H9 (cell line): ENCODE data around the gene APBB2. TPM values are rescaled to one million over a fixed set of nuclear protein-coding genes. Genes with fewer than 3 reads are reported as not detected.

Source experiments
- DNase-seq: peaks from one replicate; pipeline ENCODE4 v3.0.0-alpha.2; 2017
- H2AFZ ChIP-seq: one replicate; pipeline ENCODE4 v1.6.1; 2013; ENCODE audit warnings: mild to moderate bottlenecking, low read length, control low read depth, moderate library complexity
- H2AK5ac ChIP-seq: 2 replicates; pipeline ENCODE4 v1.6.1; 2013; ENCODE audit warnings: low read length, control low read depth, mixed read lengths; ENCODE audit not compliant: insufficient read length
- H2BK120ac ChIP-seq: one replicate; pipeline ENCODE4 v1.6.1; 2013; ENCODE audit warnings: low read depth, mild to moderate bottlenecking, low read length, control low read depth, inconsistent platforms; ENCODE audit not compliant: poor library complexity, severe bottlenecking
- H2BK12ac ChIP-seq: 2 replicates; pipeline ENCODE4 v1.6.1; 2013; ENCODE audit warnings: low read length, control low read depth, mixed read lengths, low read depth; ENCODE audit not compliant: insufficient read length
- H2BK15ac ChIP-seq: 2 replicates; pipeline ENCODE4 v1.6.1; 2013; ENCODE audit warnings: low read depth, low read length, control low read depth
- H2BK20ac ChIP-seq: one replicate; pipeline ENCODE4 v1.6.1; 2013; ENCODE audit warnings: low read depth, mild to moderate bottlenecking, low read length, control low read depth, inconsistent platforms; ENCODE audit not compliant: poor library complexity, severe bottlenecking
- H2BK5ac ChIP-seq: 2 replicates; pipeline ENCODE4 v1.6.1; 2013; ENCODE audit warnings: low read length, control low read depth, mixed read lengths; ENCODE audit not compliant: insufficient read length
- H3K14ac ChIP-seq: 2 replicates; pipeline ENCODE4 v1.6.1; 2013; ENCODE audit warnings: low read length, control low read depth; ENCODE audit not compliant: insufficient read depth
- H3K18ac ChIP-seq: 2 replicates; pipeline ENCODE4 v1.6.1; 2013; ENCODE audit warnings: low read depth, mild to moderate bottlenecking, mixed read lengths, low read length, control low read depth; ENCODE audit not compliant: insufficient read length
- H3K23ac ChIP-seq: 2 replicates; pipeline ENCODE4 v1.6.1; 2013; ENCODE audit warnings: low read length, control low read depth, mixed read lengths, low read depth; ENCODE audit not compliant: insufficient read length
- H3K23me2 ChIP-seq: 2 replicates; pipeline ENCODE4 v1.6.1; 2013; ENCODE audit warnings: low read depth, mild to moderate bottlenecking, mixed read lengths, low read length, control low read depth; ENCODE audit not compliant: insufficient read length, poor library complexity, severe bottlenecking
- H3K27ac ChIP-seq: 2 replicates; pipeline ENCODE4 v1.5.1; 2013; ENCODE audit warnings: low read length, control low read depth, mixed read lengths, low read depth; ENCODE audit not compliant: insufficient read length
- H3K27me3 ChIP-seq: 2 replicates; pipeline ENCODE4 v1.6.1; 2013; ENCODE audit warnings: low read length, control low read depth, inconsistent platforms; ENCODE audit not compliant: insufficient read depth
- H3K4ac ChIP-seq: 2 replicates; pipeline ENCODE4 v1.6.1; 2013; ENCODE audit warnings: low read depth, mild to moderate bottlenecking, control low read depth, inconsistent platforms, low read length, moderate library complexity
- H3K4me1 ChIP-seq: 2 replicates; pipeline ENCODE4 v1.6.1; 2013; ENCODE audit warnings: low read length, control low read depth, inconsistent platforms; ENCODE audit not compliant: insufficient read depth
- H3K4me2 ChIP-seq: 2 replicates; pipeline ENCODE4 v1.6.1; 2013; ENCODE audit warnings: low read length, control low read depth, mixed read lengths; ENCODE audit not compliant: insufficient read length, insufficient read depth
- H3K56ac ChIP-seq: 2 replicates; pipeline ENCODE4 v1.6.1; 2013; ENCODE audit warnings: low read depth, mild to moderate bottlenecking, mixed read lengths, low read length, control low read depth; ENCODE audit not compliant: insufficient read length
- H3K79me1 ChIP-seq: 2 replicates; pipeline ENCODE4 v1.6.1; 2013; ENCODE audit warnings: low read depth, mild to moderate bottlenecking, moderate library complexity, low read length, control low read depth, inconsistent platforms; ENCODE audit not compliant: insufficient read depth, poor library complexity, severe bottlenecking
- H3K79me2 ChIP-seq: 2 replicates; pipeline ENCODE4 v1.6.1; 2013; ENCODE audit warnings: low read length, control low read depth, inconsistent platforms; ENCODE audit not compliant: insufficient read depth
- H3K9ac ChIP-seq: 2 replicates; pipeline ENCODE4 v1.6.1; 2013; ENCODE audit warnings: low read length, control low read depth, mixed read lengths; ENCODE audit not compliant: insufficient read length; ENCODE audit errors: extremely low read depth
- H3K9me3 ChIP-seq: one replicate; pipeline ENCODE4 v1.6.1; 2013; ENCODE audit warnings: low read depth, low read length, inconsistent platforms; ENCODE audit not compliant: control insufficient read depth
- H3T11ph ChIP-seq: one replicate; pipeline ENCODE4 v1.6.1; 2013; ENCODE audit warnings: mild to moderate bottlenecking, low read length, control low read depth, inconsistent platforms
- H4K20me1 ChIP-seq: one replicate; pipeline ENCODE4 v1.6.1; 2013; ENCODE audit not compliant: control insufficient read depth, insufficient read length, insufficient read depth
- H4K5ac ChIP-seq: 2 replicates; pipeline ENCODE4 v1.6.1; 2013; ENCODE audit warnings: low read depth, mild to moderate bottlenecking, mixed read lengths, low read length, control low read depth; ENCODE audit not compliant: insufficient read length
- H4K8ac ChIP-seq: replicated peaks from 2 replicates; pipeline ENCODE4 v1.6.1; 2013; ENCODE audit warnings: low read length, control low read depth, mixed read lengths, low read depth; ENCODE audit not compliant: insufficient read length
- H4K91ac ChIP-seq: 2 replicates; pipeline ENCODE4 v1.6.1; 2013; ENCODE audit warnings: low read depth, mild to moderate bottlenecking, moderate library complexity, mixed read lengths, low read length, control low read depth; ENCODE audit not compliant: insufficient read length
- H3K27ac Mint-ChIP-seq, 3 experiments: 2 replicates in 2 of 3; 3 replicates in 1 of 3; pipeline ENCODE4 v1.8.0; 2020 to 2021; ENCODE audit warnings: mixed read lengths in 3 of 3, mild to moderate bottlenecking in 1 of 3, moderate library complexity in 1 of 3
- H3K27me3 Mint-ChIP-seq: 2 replicates; pipeline ENCODE4 v1.8.0; 2021; ENCODE audit warnings: low read depth, mild to moderate bottlenecking, moderate library complexity, mixed read lengths
- H3K36me3 Mint-ChIP-seq, 3 experiments: 2 replicates in 2 of 3; 3 replicates in 1 of 3; pipeline ENCODE4 v1.8.0; 2020 to 2021; ENCODE audit warnings: low read depth in 3 of 3, mixed read lengths in 3 of 3; ENCODE audit not compliant: insufficient read depth in 1 of 3
- H3K4me1 Mint-ChIP-seq, 2 experiments: 2 replicates each; pipeline ENCODE4 v1.8.0; 2020; ENCODE audit warnings: mixed read lengths in 2 of 2
- H3K4me3 Mint-ChIP-seq, 2 experiments: 2 replicates in 1 of 2; 3 replicates in 1 of 2; pipeline ENCODE4 v1.8.0; 2020 to 2021; ENCODE audit warnings: mild to moderate bottlenecking in 2 of 2, mixed read lengths in 2 of 2, moderate library complexity in 1 of 2
- H3K9me3 Mint-ChIP-seq, 2 experiments: 2 replicates in 1 of 2; 3 replicates in 1 of 2; pipeline ENCODE4 v1.8.0; 2020; ENCODE audit warnings: mild to moderate bottlenecking in 2 of 2, mixed read lengths in 2 of 2, moderate library complexity in 1 of 2
- WGBS: extraction: QIAGEN DNeasy Blood & Tissue Kit; methylation state at CpG from one replicate; pipeline ENCODE4 v1.1.7; 2013; ENCODE audit warnings: missing lambda C conversion rate, low lambda C conversion rate, mixed read lengths; ENCODE audit not compliant: insufficient read length; ENCODE audit errors: extremely low coverage; 5-methylcytosine and 5-hydroxymethylcytosine counted together
- total RNA-seq: library from RNA; stranded (reverse); gene quantifications from 2 replicates; pipeline ENCODE4 v1.2.1, GENCODE V29; 2021
- TF ChIP-seq, protein P1 (sequence below): fragments of 200-600 bp; sonication (generic); conservative IDR thresholded peaks from 3 replicates; pipeline ENCODE4 v1.8.0; 2021; ENCODE audit warnings: antibody characterized with exemption, mild to moderate bottlenecking

APBB2 gene
- total RNA-seq, 1 experiment from 2014 or later, result 39.6 TPM

DNA sequence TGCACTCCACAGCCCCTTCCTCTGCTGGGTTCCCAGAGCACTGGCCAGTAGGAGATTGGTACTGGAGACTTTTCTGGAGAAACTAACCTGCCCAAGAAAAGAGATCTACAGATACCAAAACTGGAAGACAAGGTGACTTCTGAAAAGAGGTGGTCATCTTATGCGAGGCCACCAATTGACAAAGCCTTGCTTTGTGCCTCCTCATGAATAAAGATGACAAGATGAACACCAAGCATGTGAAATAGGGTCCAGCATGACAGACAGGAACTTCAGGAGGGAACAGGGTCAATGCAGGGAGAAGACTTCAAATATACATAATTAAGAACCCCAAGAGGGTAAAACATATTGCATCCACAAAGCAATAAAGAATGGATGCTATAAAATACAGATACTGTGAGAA lies 137.9 kb downstream of the APBB2 start:
- Histone ChIP-seq H4K91ac (no peak overlapping the region), H3K79me2 (no peaks in the 10 kb centered on the region), H3K4ac (no peak overlapping the region), H2AFZ (no peak overlapping the region), H3K9me3 (no peaks in the 10 kb centered on the region), H3K27me3 (no peaks in the 10 kb centered on the region), H2AK5ac (no peak overlapping the region), H3T11ph (no peak overlapping the region), H2BK20ac (no peak overlapping the region), H3K56ac (no peak overlapping the region), H3K4me1 (peaks cover 7% of the 10 kb centered on the region), H4K8ac (no peak overlapping the region), H3K79me1 (no peaks in the 10 kb centered on the region), H3K27ac (no peak overlapping the region), H4K20me1 (no peaks in the 10 kb centered on the region), H3K18ac (no peak overlapping the region), H3K4me2 (no peak overlapping the region), H3K23me2 (no peaks in the 10 kb centered on the region), H4K5ac (no peak overlapping the region), H3K23ac (no peak overlapping the region), H2BK12ac (no peak overlapping the region), H2BK120ac (no peak overlapping the region), H3K14ac (0 out of 2 replicates have a peak overlapping the region, but pooled peaks have one; percentile 22), H2BK5ac (no peak overlapping the region), H2BK15ac (0 out of 2 replicates have a peak overlapping the region, but pooled peaks have one; percentile 75), H3K9ac (no peak overlapping the region)
- TF ChIP-seq, protein P1, sequence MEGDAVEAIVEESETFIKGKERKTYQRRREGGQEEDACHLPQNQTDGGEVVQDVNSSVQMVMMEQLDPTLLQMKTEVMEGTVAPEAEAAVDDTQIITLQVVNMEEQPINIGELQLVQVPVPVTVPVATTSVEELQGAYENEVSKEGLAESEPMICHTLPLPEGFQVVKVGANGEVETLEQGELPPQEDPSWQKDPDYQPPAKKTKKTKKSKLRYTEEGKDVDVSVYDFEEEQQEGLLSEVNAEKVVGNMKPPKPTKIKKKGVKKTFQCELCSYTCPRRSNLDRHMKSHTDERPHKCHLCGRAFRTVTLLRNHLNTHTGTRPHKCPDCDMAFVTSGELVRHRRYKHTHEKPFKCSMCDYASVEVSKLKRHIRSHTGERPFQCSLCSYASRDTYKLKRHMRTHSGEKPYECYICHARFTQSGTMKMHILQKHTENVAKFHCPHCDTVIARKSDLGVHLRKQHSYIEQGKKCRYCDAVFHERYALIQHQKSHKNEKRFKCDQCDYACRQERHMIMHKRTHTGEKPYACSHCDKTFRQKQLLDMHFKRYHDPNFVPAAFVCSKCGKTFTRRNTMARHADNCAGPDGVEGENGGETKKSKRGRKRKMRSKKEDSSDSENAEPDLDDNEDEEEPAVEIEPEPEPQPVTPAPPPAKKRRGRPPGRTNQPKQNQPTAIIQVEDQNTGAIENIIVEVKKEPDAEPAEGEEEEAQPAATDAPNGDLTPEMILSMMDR, result no peak
- Mint-ChIP-seq H3K27ac (no peak overlapping the region), H3K4me1 (peaks cover 23 to 27% of the 10 kb centered on the region in 2 experiments), H3K27me3 (no peaks in the 10 kb centered on the region), H3K9me3 (no peaks in the 10 kb centered on the region), H3K36me3 (no peaks in the 10 kb centered on the region), H3K4me3 (no peak overlapping the region)
- no peak for DNase-seq
- no CpG with 5 or more reads among the region's 1 CpG for WGBS
